ENCODE measurements around the gene GCN1. TPM values are rescaled to one million over a fixed set of nuclear protein-coding genes. Genes with fewer than 3 reads are reported as not detected.

The GCN1 gene
- total RNA-seq, 1 experiment from 2014 or later, result 116 TPM

GRCh38 chr12:120148011-120148410 is 46.5 kb downstream of the GCN1 start:
- H2AFZ ChIP-seq, result no peak overlapping the region
- ChIA-PET CTCF (interaction anchor here (0.5 kb wide), 1 partner anchor 55 kb away, joined by 4 read pairs; no protein-coding TSS in a partner anchor), POLR2A (ENCODE audit: unreplicated experiment) (no interaction called here)
- no peaks in the 10 kb centered on the region for H3F3A ChIP-seq (ENCODE audit: insufficient read depth, low read depth)
- H3K9me2 ChIP-seq (ENCODE audit: insufficient read depth), result no peaks in the 10 kb centered on the region
- no peak for DNase-seq
- H3K36me3 ChIP-seq (ENCODE audit: low read depth), result no peaks in the 10 kb centered on the region; the same call in 1 of the 2 replicates
- no peaks in the 10 kb centered on the region for H3K4me1 ChIP-seq (replicated peaks; ENCODE audit: insufficient read depth)
- H3K4me2 ChIP-seq, result no peak overlapping the region
- BruUV-seq (replicated peaks), result no TSS peak
- intact Hi-C loops (cut with micrococcal nuclease; ENCODE audit: unreplicated experiment), result no loop called here
- H3K27ac ChIP-seq, result no peak overlapping the region
- H3K79me2 ChIP-seq (ENCODE audit: low read depth), result no peaks in the 10 kb centered on the region
- TF ChIP-seq EZH2 (IDR thresholded peaks at IDR 0.05; ENCODE audit: low read depth), result no peak
- TF ChIP-seq, protein P1, sequence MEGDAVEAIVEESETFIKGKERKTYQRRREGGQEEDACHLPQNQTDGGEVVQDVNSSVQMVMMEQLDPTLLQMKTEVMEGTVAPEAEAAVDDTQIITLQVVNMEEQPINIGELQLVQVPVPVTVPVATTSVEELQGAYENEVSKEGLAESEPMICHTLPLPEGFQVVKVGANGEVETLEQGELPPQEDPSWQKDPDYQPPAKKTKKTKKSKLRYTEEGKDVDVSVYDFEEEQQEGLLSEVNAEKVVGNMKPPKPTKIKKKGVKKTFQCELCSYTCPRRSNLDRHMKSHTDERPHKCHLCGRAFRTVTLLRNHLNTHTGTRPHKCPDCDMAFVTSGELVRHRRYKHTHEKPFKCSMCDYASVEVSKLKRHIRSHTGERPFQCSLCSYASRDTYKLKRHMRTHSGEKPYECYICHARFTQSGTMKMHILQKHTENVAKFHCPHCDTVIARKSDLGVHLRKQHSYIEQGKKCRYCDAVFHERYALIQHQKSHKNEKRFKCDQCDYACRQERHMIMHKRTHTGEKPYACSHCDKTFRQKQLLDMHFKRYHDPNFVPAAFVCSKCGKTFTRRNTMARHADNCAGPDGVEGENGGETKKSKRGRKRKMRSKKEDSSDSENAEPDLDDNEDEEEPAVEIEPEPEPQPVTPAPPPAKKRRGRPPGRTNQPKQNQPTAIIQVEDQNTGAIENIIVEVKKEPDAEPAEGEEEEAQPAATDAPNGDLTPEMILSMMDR (conservative IDR thresholded peaks at IDR 0.05), result no peak
- H3K27me3 ChIP-seq (ENCODE audit: insufficient read depth, low read depth), result no peaks in the 10 kb centered on the region
- H4K20me1 ChIP-seq (ENCODE audit: insufficient read depth), result no peaks in the 10 kb centered on the region
- H3K9me3 ChIP-seq (ENCODE audit: insufficient read depth, low read depth), result no peaks in the 10 kb centered on the region
- no peak overlapping the region for H3K4me3 ChIP-seq

GRCh38 chr12:120145164-120145563 is 49.4 kb downstream of the GCN1 start:
- Histone ChIP-seq H3K27ac (no peak overlapping the region), H3K4me2 (no peak overlapping the region), H3K9me3 (ENCODE audit: insufficient read depth, low read depth) (no peaks in the 10 kb centered on the region), H3K79me2 (ENCODE audit: low read depth) (no peaks in the 10 kb centered on the region), H2AFZ (no peak overlapping the region), H3K36me3 (ENCODE audit: low read depth) (no peaks in the 10 kb centered on the region; the same call in 1 of the 2 replicates), H3K27me3 (ENCODE audit: insufficient read depth, low read depth) (no peaks in the 10 kb centered on the region), H3K4me1 (replicated peaks; ENCODE audit: insufficient read depth) (no peaks in the 10 kb centered on the region), H4K20me1 (ENCODE audit: insufficient read depth) (no peaks in the 10 kb centered on the region), H3F3A (ENCODE audit: insufficient read depth, low read depth) (no peaks in the 10 kb centered on the region), H3K9me2 (ENCODE audit: insufficient read depth) (no peaks in the 10 kb centered on the region), H3K4me3 (no peak overlapping the region)
- ChIA-PET CTCF (no interaction called here), POLR2A (ENCODE audit: unreplicated experiment) (no interaction called here)
- no peak for DNase-seq
- no TSS peak for BruUV-seq (replicated peaks)
- TF ChIP-seq, protein P1 (conservative IDR thresholded peaks at IDR 0.05), result no peak
- TF ChIP-seq EZH2 (IDR thresholded peaks at IDR 0.05; ENCODE audit: low read depth), result no peak
- intact Hi-C loops (cut with micrococcal nuclease; ENCODE audit: unreplicated experiment), result no loop called here

DNA sequence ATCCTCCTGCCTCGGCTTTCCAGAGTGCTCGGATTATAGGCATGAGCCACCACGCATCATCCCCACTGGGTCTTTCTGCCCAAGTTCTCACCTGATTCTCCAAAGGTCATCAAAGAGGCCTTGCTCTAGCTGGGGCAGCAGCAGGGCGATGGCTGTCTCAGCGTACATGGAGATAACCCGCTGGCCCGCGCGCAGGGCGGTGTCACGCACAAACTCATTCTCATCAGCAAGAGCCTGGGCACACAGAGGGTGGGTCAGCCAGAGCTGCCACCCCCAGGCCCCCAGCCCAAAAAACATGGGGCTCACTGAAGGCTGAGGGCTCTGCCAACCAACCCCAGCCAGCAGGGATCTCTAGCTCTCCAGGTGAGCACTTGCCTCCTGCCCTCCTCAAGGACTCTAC is 50.3 kb downstream of the GCN1 start:
- Histone ChIP-seq H3K4me1 (replicated peaks; ENCODE audit: insufficient read depth) (no peaks in the 10 kb centered on the region), H3K4me3 (no peak overlapping the region), H2AFZ (no peak overlapping the region), H3K9me3 (ENCODE audit: insufficient read depth, low read depth) (no peaks in the 10 kb centered on the region), H3K9me2 (ENCODE audit: insufficient read depth) (no peaks in the 10 kb centered on the region), H3K36me3 (ENCODE audit: low read depth) (no peaks in the 10 kb centered on the region; the same call in 1 of the 2 replicates), H4K20me1 (ENCODE audit: insufficient read depth) (no peaks in the 10 kb centered on the region), H3K27me3 (ENCODE audit: insufficient read depth, low read depth) (no peaks in the 10 kb centered on the region), H3K79me2 (ENCODE audit: low read depth) (no peaks in the 10 kb centered on the region), H3K27ac (no peak overlapping the region), H3K4me2 (no peak overlapping the region), H3F3A (ENCODE audit: insufficient read depth, low read depth) (no peaks in the 10 kb centered on the region)
- BruUV-seq (replicated peaks), result no TSS peak
- CTCF ChIA-PET, result no interaction called here
- TF ChIP-seq EZH2 (IDR thresholded peaks at IDR 0.05; ENCODE audit: low read depth), result no peak
- TF ChIP-seq, protein P1 (conservative IDR thresholded peaks at IDR 0.05), result no peak
- POLR2A ChIA-PET (ENCODE audit: unreplicated experiment), result no interaction called here
- no peak for DNase-seq
- intact Hi-C loops (cut with micrococcal nuclease; ENCODE audit: unreplicated experiment), result no loop called here

Data from PC-9 (cell line).